DOHH2 (cell line): ENCODE data around the gene DDX51.

Source experiments
- H3F3A ChIP-seq: fragments of 200-600 bp; sonication (generic), shearing (Covaris generic); 2 replicates; pipeline ENCODE4 v1.6.0; 2016; ENCODE audit warnings: antibody characterized with exemption, mild to moderate bottlenecking; ENCODE audit not compliant: control insufficient read depth, insufficient read depth
- H3K27ac ChIP-seq: fragments of 200-600 bp; sonication (generic); 2 replicates; pipeline ENCODE4 v1.5.1; 2014; ENCODE audit warnings: low read depth, mild to moderate bottlenecking, low read length, moderate library complexity
- H3K27me3 ChIP-seq: fragments of 200-600 bp; sonication (generic); 2 replicates; pipeline ENCODE4 v1.6.1; 2014; ENCODE audit warnings: mild to moderate bottlenecking, low read length, mixed read lengths; ENCODE audit not compliant: control insufficient read depth
- H3K36me3 ChIP-seq: fragments of 200-600 bp; sonication (generic); 2 replicates; pipeline ENCODE4 v1.6.1; 2014; ENCODE audit warnings: mild to moderate bottlenecking, low read length, moderate library complexity, mixed read lengths; ENCODE audit not compliant: control insufficient read depth
- H3K4me1 ChIP-seq: fragments of 200-600 bp; sonication (generic); 2 replicates; pipeline ENCODE4 v1.6.1; 2014; ENCODE audit warnings: mild to moderate bottlenecking, low read length, mixed read lengths; ENCODE audit not compliant: control insufficient read depth
- H3K4me2 ChIP-seq: fragments of 200-600 bp; sonication (generic); 2 replicates; pipeline ENCODE4 v1.6.0; 2014; ENCODE audit warnings: mild to moderate bottlenecking, low read length, moderate library complexity
- H3K4me3 ChIP-seq: fragments of 200-600 bp; sonication (generic); 2 replicates; pipeline ENCODE4 v1.5.1; 2014; ENCODE audit warnings: mild to moderate bottlenecking, low read length, mixed read lengths
- H3K79me2 ChIP-seq: fragments of 200-600 bp; sonication (generic); 2 replicates; pipeline ENCODE4 v1.6.1; 2014; ENCODE audit warnings: mild to moderate bottlenecking, low read length, mixed read lengths; ENCODE audit not compliant: control insufficient read depth
- H3K9me2 ChIP-seq: fragments of 200-600 bp; sonication (generic); replicated peaks from 2 replicates; pipeline ENCODE4 v1.6.1; 2014; ENCODE audit warnings: mild to moderate bottlenecking, low read length, mixed read lengths; ENCODE audit not compliant: control insufficient read depth
- H3K9me3 ChIP-seq: fragments of 200-600 bp; sonication (generic); 2 replicates; pipeline ENCODE4 v1.6.1; 2014; ENCODE audit warnings: antibody characterized with exemption, low read length, mixed read lengths; ENCODE audit not compliant: control insufficient read depth, insufficient read depth
- H4K20me1 ChIP-seq: fragments of 200-600 bp; sonication (generic); 2 replicates; pipeline ENCODE4 v1.6.0; 2014; ENCODE audit warnings: low read depth, mild to moderate bottlenecking, antibody characterized with exemption, low read length, moderate library complexity; ENCODE audit not compliant: control insufficient read depth, insufficient read depth
- EZH2phosphoT487 ChIP-seq: fragments of 200-600 bp; sonication (generic); IDR thresholded peaks from 2 replicates; pipeline ENCODE4 v1.6.1; 2017; ENCODE audit warnings: borderline replicate concordance, mild to moderate bottlenecking, antibody characterized with exemption, low read length, moderate library complexity, mixed read lengths
- TF ChIP-seq, protein P1 (sequence below): fragments of 200-600 bp; sonication (generic); IDR thresholded peaks from one replicate; pipeline ENCODE4 v1.5.1; 2014; ENCODE audit warnings: antibody characterized with exemption, mild to moderate bottlenecking, low read depth, low read length; ENCODE audit not compliant: poor library complexity, severe bottlenecking

The DDX51 gene

DNA sequence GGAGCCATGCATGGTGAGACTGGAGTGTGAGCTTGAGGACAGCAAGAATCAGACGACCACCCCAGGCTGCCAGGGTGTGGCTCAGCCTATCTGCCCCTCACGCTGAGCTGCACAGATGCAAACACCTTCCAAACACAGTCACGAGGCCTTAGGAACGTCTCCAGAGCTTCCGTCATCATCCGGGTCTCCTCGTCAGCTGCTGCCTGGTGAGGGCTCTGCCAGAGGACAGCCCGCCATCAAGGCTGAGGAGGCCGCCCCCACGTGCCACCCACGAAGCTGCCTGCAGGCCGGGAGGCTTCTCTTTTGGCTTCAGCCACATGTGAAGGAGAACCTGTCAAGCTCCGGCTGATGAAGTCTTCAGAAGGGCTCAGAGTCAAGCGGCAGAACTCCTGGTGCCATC lies 13.4 kb downstream of the DDX51 start:
- no peaks in the 10 kb centered on the region for H3K79me2 ChIP-seq
- peaks cover 6% of the 10 kb centered on the region; the same call in 1 of the 2 replicates for H3F3A ChIP-seq
- H3K9me3 ChIP-seq = no peaks in the 10 kb centered on the region
- no peaks in the 10 kb centered on the region for H3K4me1 ChIP-seq
- no peak overlapping the region for H3K27ac ChIP-seq
- H3K9me2 ChIP-seq = no peaks in the 10 kb centered on the region
- no peaks in the 10 kb centered on the region for H3K27me3 ChIP-seq
- TF ChIP-seq, protein P1, sequence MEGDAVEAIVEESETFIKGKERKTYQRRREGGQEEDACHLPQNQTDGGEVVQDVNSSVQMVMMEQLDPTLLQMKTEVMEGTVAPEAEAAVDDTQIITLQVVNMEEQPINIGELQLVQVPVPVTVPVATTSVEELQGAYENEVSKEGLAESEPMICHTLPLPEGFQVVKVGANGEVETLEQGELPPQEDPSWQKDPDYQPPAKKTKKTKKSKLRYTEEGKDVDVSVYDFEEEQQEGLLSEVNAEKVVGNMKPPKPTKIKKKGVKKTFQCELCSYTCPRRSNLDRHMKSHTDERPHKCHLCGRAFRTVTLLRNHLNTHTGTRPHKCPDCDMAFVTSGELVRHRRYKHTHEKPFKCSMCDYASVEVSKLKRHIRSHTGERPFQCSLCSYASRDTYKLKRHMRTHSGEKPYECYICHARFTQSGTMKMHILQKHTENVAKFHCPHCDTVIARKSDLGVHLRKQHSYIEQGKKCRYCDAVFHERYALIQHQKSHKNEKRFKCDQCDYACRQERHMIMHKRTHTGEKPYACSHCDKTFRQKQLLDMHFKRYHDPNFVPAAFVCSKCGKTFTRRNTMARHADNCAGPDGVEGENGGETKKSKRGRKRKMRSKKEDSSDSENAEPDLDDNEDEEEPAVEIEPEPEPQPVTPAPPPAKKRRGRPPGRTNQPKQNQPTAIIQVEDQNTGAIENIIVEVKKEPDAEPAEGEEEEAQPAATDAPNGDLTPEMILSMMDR = no peak
- no peak for TF ChIP-seq EZH2phosphoT487
- no peak overlapping the region for H3K4me2 ChIP-seq
- H4K20me1 ChIP-seq = no peaks in the 10 kb centered on the region; the same call in 1 of the 2 replicates
- no peak overlapping the region for H3K4me3 ChIP-seq
- peaks cover 23% of the 10 kb centered on the region for H3K36me3 ChIP-seq

DNA sequence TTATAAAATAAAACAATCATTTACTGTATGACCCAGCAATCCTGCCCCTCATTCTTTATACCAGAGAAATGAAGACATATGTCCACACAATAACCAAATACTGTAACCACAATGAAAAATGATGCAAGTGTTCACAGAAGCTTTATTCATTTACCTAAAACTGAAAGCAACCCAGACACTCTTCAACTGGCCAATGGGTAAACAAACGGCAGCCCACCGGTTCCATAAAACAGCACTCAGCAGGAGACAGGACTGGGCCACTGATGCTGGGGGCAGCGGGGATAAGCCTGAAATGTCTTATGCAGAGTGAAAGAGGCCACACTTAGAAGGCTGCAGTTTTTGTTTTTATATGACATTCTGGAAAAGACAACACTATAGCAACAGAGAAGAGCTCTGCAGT lies 15.1 kb downstream of the DDX51 start:
- no peaks in the 10 kb centered on the region for H3K27me3 ChIP-seq
- H3K27ac ChIP-seq = no peak overlapping the region
- H3K4me3 ChIP-seq = no peak overlapping the region
- H4K20me1 ChIP-seq = no peaks in the 10 kb centered on the region; the same call in 1 of the 2 replicates
- H3K4me2 ChIP-seq = no peak overlapping the region
- TF ChIP-seq, protein P1 = no peak
- no peaks in the 10 kb centered on the region for H3K9me2 ChIP-seq
- no peaks in the 10 kb centered on the region for H3K9me3 ChIP-seq
- H3F3A ChIP-seq = peaks cover 6% of the 10 kb centered on the region; the same call in 1 of the 2 replicates
- no peaks in the 10 kb centered on the region for H3K79me2 ChIP-seq
- H3K36me3 ChIP-seq = peaks cover 39% of the 10 kb centered on the region
- no peaks in the 10 kb centered on the region for H3K4me1 ChIP-seq

DNA sequence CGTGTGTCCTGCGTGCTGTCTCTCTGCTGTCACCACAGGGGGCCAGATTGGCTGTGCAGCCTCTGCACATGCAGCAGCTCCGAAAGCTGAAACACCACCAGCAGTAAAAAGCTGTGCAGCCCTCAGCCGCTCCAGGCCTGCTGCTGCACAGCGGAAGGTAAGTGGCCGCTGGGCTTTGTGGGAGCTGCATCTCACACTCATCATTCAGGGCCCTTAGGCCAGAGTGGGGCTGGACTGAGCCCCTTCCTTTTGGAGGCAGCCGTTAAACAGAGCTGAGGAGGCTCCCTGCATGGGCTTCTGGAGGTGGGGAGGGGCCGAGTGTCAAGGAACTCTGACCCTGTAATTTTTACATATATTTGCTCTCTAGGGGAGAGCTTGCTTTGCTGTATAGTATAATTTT lies 17.1 kb downstream of the DDX51 start:
- no peak overlapping the region for H3K4me2 ChIP-seq
- H3F3A ChIP-seq = peaks cover 6% of the 10 kb centered on the region; the same call in 1 of the 2 replicates
- TF ChIP-seq, protein P1 = no peak
- TF ChIP-seq EZH2phosphoT487 = no peak
- no peaks in the 10 kb centered on the region for H3K9me2 ChIP-seq
- no peaks in the 10 kb centered on the region for H3K79me2 ChIP-seq
- H4K20me1 ChIP-seq = no peaks in the 10 kb centered on the region; the same call in 1 of the 2 replicates
- H3K9me3 ChIP-seq = no peaks in the 10 kb centered on the region
- no peak overlapping the region for H3K4me3 ChIP-seq
- H3K36me3 ChIP-seq = peaks cover 46% of the 10 kb centered on the region
- no peaks in the 10 kb centered on the region for H3K4me1 ChIP-seq
- H3K27ac ChIP-seq = no peak overlapping the region
- no peaks in the 10 kb centered on the region for H3K27me3 ChIP-seq

DNA sequence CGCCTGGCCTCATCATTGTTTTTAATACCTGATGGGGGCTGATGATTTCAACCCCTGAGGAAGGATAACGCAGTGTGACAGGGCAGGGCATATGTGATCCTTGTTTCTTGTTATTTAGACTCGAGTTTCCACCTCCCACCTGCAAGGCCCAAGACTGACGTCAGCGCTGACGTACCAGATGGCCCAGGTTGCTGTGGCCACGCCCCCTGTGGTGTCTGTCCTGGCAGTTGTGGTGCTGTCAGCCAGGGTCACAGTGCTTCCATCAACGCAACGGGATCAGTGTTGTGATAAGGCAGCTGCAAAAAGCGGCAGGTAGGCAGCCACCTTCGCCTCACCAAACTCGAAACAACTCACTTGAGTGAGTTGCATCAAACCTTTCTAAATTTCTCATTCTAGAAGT lies 18.4 kb downstream of the DDX51 start:
- no peak overlapping the region for H3K4me3 ChIP-seq
- TF ChIP-seq, protein P1 = no peak
- no peak for TF ChIP-seq EZH2phosphoT487
- H3K27ac ChIP-seq = no peak overlapping the region
- H3K27me3 ChIP-seq = no peaks in the 10 kb centered on the region
- peaks cover 6% of the 10 kb centered on the region; the same call in 1 of the 2 replicates for H3F3A ChIP-seq
- no peaks in the 10 kb centered on the region for H3K9me3 ChIP-seq
- no peaks in the 10 kb centered on the region for H3K79me2 ChIP-seq
- no peaks in the 10 kb centered on the region for H3K4me1 ChIP-seq
- no peak overlapping the region for H3K4me2 ChIP-seq
- H3K36me3 ChIP-seq = peaks cover 56% of the 10 kb centered on the region
- no peaks in the 10 kb centered on the region; the same call in 1 of the 2 replicates for H4K20me1 ChIP-seq
- no peaks in the 10 kb centered on the region for H3K9me2 ChIP-seq
